ENCODE data around the gene CLCN1. TPM values are rescaled to one million over a fixed set of nuclear protein-coding genes. Genes with fewer than 3 reads are reported as not detected.
A peak's percentile ranks its signal among the peaks of the same experiment; 100 is the strongest.

The CLCN1 gene
- total RNA-seq, 1 experiment from 2014 or later = 0.13 TPM

DNA sequence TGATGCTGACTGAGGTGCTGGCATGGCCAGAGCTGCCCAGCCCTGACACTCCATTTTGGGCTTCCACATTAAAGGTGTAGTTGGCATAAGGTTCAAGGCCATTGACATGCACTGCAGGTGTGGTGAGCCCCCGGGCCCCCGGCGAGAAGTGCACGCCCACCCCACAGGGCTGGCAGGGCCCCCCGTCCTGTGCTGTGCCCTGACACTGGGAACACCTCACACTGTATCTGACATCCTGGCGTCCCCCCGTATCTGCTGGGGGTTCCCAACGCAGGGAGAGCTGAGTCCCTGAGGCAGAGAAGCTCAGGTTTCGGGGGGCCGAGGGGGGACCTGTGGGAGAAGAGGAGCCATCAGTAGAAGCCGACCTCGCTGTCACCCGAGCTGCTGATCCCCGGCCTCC lies 82.7 kb downstream of the CLCN1 start:
- no peak overlapping the region for H4K8ac ChIP-seq (replicated peaks; ENCODE audit: insufficient read length, low read depth, low read length)
- H4K5ac ChIP-seq (ENCODE audit: insufficient read length, low read depth, low read length) = no peak overlapping the region
- H3K27me3 ChIP-seq (ENCODE audit: insufficient read depth, low read length) = no peaks in the 10 kb centered on the region
- H3K27me3 Mint-ChIP-seq (ENCODE audit: low read depth) = peaks cover 2% of the 10 kb centered on the region; the same call in 1 of the 2 replicates
- no peak overlapping the region for H2BK20ac ChIP-seq (ENCODE audit: low read depth, low read length, poor library complexity, severe bottlenecking)
- no peak overlapping the region for H3K23ac ChIP-seq (ENCODE audit: insufficient read length, low read depth, low read length)
- H3K9me3 Mint-ChIP-seq = no peaks in the 10 kb centered on the region
- H3K9me3 ChIP-seq (ENCODE audit: control insufficient read depth, low read depth, low read length) = no peaks in the 10 kb centered on the region
- no peak overlapping the region for H2BK120ac ChIP-seq (ENCODE audit: low read depth, low read length, poor library complexity, severe bottlenecking)
- H3K4me2 ChIP-seq (ENCODE audit: insufficient read depth, insufficient read length, low read length) = no peak overlapping the region
- H2BK12ac ChIP-seq (ENCODE audit: insufficient read length, low read depth, low read length) = no peak overlapping the region
- H2AFZ ChIP-seq (ENCODE audit: low read length) = no peak overlapping the region
- no peak overlapping the region for H3K27ac Mint-ChIP-seq
- no peak overlapping the region for H2AK5ac ChIP-seq (ENCODE audit: insufficient read length, low read length)
- no peaks in the 10 kb centered on the region for H3K79me1 ChIP-seq (ENCODE audit: insufficient read depth, low read depth, low read length, poor library complexity, severe bottlenecking)
- no peaks in the 10 kb centered on the region for H3K4me1 ChIP-seq (ENCODE audit: insufficient read depth, low read length)
- peaks cover 0 to 3% of the 10 kb centered on the region in 2 experiments; a peak in 2 of 4 replicates for H3K4me1 Mint-ChIP-seq
- 0 out of 2 replicates have a peak, but pooled peaks cover 3% of the 10 kb centered on the region for H3K79me2 ChIP-seq (ENCODE audit: insufficient read depth, low read length)
- no peak for DNase-seq
- WGBS (ENCODE audit: extremely low coverage, insufficient read length, low lambda C conversion rate) = no CpG with 5 or more reads among the region's 14 CpGs
- H2BK15ac ChIP-seq (ENCODE audit: low read depth, low read length) = no peak overlapping the region
- H3K56ac ChIP-seq (ENCODE audit: insufficient read length, low read depth, low read length) = no peak overlapping the region
- no peak overlapping the region for H4K91ac ChIP-seq (ENCODE audit: insufficient read length, low read depth, low read length)
- no peaks in the 10 kb centered on the region for H4K20me1 ChIP-seq (ENCODE audit: control insufficient read depth, insufficient read depth, insufficient read length)
- peak overlapping the region in 1 of 2 experiments; percentile 5; a peak in 1 of 5 replicates for H3K4me3 Mint-ChIP-seq
- no peak overlapping the region for H3K4ac ChIP-seq (ENCODE audit: low read depth, low read length)
- peaks cover 66 to 89% (median 89%) of the 10 kb centered on the region in 3 experiments for H3K36me3 Mint-ChIP-seq (ENCODE audit: insufficient read depth in 1 of 3, low read depth in 3 of 3)
- H3K27ac ChIP-seq (ENCODE audit: insufficient read length, low read depth, low read length) = no peak overlapping the region
- no peak overlapping the region for H2BK5ac ChIP-seq (ENCODE audit: insufficient read length, low read length)
- no peak overlapping the region for H3T11ph ChIP-seq (ENCODE audit: low read length)
- no peaks in the 10 kb centered on the region for H3K23me2 ChIP-seq (ENCODE audit: insufficient read length, low read depth, low read length, poor library complexity, severe bottlenecking)
- TF ChIP-seq, protein P1, sequence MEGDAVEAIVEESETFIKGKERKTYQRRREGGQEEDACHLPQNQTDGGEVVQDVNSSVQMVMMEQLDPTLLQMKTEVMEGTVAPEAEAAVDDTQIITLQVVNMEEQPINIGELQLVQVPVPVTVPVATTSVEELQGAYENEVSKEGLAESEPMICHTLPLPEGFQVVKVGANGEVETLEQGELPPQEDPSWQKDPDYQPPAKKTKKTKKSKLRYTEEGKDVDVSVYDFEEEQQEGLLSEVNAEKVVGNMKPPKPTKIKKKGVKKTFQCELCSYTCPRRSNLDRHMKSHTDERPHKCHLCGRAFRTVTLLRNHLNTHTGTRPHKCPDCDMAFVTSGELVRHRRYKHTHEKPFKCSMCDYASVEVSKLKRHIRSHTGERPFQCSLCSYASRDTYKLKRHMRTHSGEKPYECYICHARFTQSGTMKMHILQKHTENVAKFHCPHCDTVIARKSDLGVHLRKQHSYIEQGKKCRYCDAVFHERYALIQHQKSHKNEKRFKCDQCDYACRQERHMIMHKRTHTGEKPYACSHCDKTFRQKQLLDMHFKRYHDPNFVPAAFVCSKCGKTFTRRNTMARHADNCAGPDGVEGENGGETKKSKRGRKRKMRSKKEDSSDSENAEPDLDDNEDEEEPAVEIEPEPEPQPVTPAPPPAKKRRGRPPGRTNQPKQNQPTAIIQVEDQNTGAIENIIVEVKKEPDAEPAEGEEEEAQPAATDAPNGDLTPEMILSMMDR (conservative IDR thresholded peaks at IDR 0.05) = no peak
- H3K9ac ChIP-seq (ENCODE audit: extremely low read depth, insufficient read length, low read length) = no peak overlapping the region
- no peak overlapping the region for H3K18ac ChIP-seq (ENCODE audit: insufficient read length, low read depth, low read length)
- H3K14ac ChIP-seq (ENCODE audit: insufficient read depth, low read length) = no peak overlapping the region
